ENCODE data around the gene LPCAT2.

DNA sequence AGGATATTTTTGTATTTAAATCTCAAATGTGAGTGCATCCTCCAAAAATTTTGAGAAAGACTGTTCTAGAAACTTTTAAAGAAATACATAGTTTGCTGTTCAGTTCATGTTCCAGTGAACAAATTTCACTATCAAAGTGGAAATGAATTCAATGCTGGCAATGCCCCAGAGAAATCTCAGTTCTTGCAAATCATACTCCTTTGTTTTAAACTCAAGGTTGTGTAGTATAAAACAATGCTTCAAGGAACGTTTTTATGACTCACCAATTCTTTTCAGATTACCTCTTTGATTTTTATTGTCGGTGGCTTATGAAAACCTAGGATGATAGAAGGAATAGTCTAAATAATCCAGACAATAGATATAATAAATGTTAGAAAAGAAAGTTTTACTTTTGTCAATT, 17.6 kb downstream of the LPCAT2 start:
- TF ChIP-seq, protein P1, sequence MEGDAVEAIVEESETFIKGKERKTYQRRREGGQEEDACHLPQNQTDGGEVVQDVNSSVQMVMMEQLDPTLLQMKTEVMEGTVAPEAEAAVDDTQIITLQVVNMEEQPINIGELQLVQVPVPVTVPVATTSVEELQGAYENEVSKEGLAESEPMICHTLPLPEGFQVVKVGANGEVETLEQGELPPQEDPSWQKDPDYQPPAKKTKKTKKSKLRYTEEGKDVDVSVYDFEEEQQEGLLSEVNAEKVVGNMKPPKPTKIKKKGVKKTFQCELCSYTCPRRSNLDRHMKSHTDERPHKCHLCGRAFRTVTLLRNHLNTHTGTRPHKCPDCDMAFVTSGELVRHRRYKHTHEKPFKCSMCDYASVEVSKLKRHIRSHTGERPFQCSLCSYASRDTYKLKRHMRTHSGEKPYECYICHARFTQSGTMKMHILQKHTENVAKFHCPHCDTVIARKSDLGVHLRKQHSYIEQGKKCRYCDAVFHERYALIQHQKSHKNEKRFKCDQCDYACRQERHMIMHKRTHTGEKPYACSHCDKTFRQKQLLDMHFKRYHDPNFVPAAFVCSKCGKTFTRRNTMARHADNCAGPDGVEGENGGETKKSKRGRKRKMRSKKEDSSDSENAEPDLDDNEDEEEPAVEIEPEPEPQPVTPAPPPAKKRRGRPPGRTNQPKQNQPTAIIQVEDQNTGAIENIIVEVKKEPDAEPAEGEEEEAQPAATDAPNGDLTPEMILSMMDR (IDR thresholded peaks at IDR 0.05) = no peak
- no peak for TF ChIP-seq POLR2AphosphoS5 (IDR thresholded peaks at IDR 0.05; ENCODE audit: insufficient read depth in 1 of 2, low read depth in 1 of 2)
- no peak for TF ChIP-seq POLR2A (IDR thresholded peaks at IDR 0.05)

All from vagina (tissue), 2 donors.